Measurements from ENCODE around the gene ACACB.

The ACACB gene

DNA sequence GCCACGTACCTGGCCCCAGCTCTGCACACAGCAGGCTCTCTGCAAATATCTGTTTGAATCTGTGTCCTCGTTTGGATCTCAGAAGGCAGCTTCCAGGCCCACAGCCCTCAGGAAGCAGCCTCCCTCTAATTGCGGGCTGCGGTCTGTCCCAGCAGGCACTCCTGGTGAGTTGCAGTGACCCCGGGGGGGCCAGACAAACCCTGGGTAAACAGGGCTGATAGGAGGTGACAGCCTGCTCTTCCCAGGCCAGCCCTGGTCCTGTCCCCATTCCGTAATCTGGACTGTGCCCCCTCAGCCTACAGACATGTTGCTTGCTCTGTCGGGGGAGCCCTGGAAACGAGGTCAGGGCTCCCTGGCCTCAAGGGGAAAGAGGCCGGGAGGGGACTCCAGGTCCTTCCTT, 190.7 kb downstream of the ACACB start:
- DNase-seq = no peak

DNA sequence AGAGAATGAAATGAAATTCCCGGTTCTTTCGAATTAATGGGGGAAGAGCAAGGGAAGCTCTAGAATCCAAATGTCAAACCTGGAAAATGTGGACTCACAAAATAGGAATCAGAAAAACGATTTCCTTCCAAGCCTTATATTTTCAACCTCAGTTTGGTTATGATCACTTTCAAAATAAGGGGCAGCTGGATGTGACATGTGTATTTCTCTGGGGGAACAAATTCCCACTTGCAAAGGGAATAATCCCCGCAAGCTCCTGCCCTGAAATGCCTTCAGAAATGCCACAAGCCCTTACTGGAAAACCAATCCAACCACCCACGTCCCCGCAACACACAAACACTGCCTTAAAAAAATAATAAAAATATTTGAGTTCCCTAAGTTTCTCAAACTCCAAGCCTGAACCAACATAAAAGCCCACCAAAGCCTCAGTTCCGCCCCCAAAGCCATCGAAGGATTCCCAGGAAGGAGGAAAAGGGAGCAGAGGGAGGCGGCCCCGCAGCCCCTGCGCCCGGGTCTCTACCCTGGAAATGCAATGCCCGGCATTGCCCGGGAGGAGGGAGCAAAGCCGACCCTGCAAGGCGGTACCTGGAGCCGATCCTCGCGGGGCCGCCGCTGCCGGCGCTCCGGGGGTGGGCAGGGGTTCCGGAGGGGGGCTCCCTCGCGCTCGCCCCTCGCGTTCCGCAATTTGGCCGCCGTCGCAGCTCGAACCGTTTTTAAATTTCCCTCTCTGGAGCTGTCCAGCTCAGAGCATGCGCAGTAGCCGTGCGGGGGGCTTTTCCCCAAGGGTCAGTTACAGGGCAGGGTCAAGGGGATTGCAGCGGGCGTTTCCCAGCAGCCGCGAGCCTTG, 192.4 kb downstream of the ACACB start, which contains the start of gene FOXN4:
FOXN4 (minus strand) TSS at position 751 of the 847 bp plus-strand sequence. CDS start 963 bp downstream, outside the sequence.
- no peak for DNase-seq

- DNase-seq = no peak
Measured at GRCh38 chr12:109309381-109310246, 193.2 kb downstream of the ACACB start.

GRCh38 chr12:109310247-109311125, 194.1 kb downstream of the ACACB start:
- no peak for DNase-seq
